ENCODE results near the gene PPP1R18.

PPP1R18 gene

DNA sequence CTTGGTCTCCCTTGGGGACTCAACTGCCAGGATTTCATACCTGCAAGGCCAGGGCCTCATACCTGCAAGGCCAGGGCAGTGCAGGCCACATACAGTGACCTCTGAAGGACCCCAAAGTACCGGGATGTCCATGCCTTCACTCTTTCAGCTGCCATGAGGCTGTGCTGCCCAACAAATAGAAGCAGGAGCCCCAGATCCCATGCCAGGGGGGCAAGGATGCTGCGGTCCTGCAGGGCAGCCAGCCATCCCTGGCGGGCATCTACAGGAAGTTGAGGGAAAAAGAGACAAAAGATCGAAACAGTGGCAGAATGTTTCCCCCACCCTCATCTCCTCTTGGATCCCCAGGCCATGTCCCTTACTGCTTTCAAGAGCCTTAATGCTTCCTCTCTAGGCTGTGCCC lies 3.5 kb upstream of the PPP1R18 start:
- peak overlapping the region; percentile 31 for H3K4me2 ChIP-seq (ENCODE audit: low read length, poor library complexity, severe bottlenecking)
- H4K8ac ChIP-seq (ENCODE audit: low read length): peak overlapping the region; percentile 1
- no peak overlapping the region for H2BK5ac ChIP-seq (ENCODE audit: low read depth, low read length, poor library complexity, severe bottlenecking)
- H3K9ac ChIP-seq (ENCODE audit: low read length): peak overlapping the region; percentile 95
- H3K27ac ChIP-seq (ENCODE audit: low read length, poor library complexity, severe bottlenecking): peak overlapping the region; percentile 91
- peaks cover 29% of the 10 kb centered on the region for H3K4me1 ChIP-seq (ENCODE audit: control insufficient read depth, insufficient read depth, low read depth, low read length)
- peaks cover 2% of the 10 kb centered on the region for H3K79me1 ChIP-seq (replicated peaks; ENCODE audit: low read length, poor library complexity, severe bottlenecking)
- peak overlapping the region; percentile 35 for H4K91ac ChIP-seq (ENCODE audit: low read length)
- 80% methylated on average over 4 of the region's 4 CpGs for WGBS
- H3K36me3 ChIP-seq (ENCODE audit: control insufficient read depth in 1 of 2, insufficient read depth in 2 of 2, low read depth in 1 of 2, low read length in 2 of 2): peaks cover 4 to 9% of the 10 kb centered on the region in 2 experiments
- H2AK5ac ChIP-seq (ENCODE audit: low read length, severe bottlenecking): peak overlapping the region; percentile 61
- peak overlapping the region in 1 of 2 experiments; percentile 20 for H3K23ac ChIP-seq (ENCODE audit: low read length in 2 of 2)
- H3K14ac ChIP-seq (ENCODE audit: low read length in 2 of 2): peak overlapping the region; percentile 44 to 63
- H3K9me3 ChIP-seq (ENCODE audit: control insufficient read depth, low read length): no peaks in the 10 kb centered on the region
- H3K27me3 ChIP-seq (ENCODE audit: control insufficient read depth in 1 of 2, insufficient read depth in 1 of 2, low read length in 2 of 2): no peaks in the 10 kb centered on the region
- H3K4ac ChIP-seq (ENCODE audit: low read depth in 1 of 2, low read length in 2 of 2): peak overlapping the region in 1 of 2 experiments; percentile 55
- peak overlapping the region; percentile 82 for H2BK15ac ChIP-seq (ENCODE audit: low read depth, poor library complexity, severe bottlenecking)
- H2BK12ac ChIP-seq (ENCODE audit: low read length in 2 of 2): peak overlapping the region in 1 of 2 experiments; percentile 14
- H2AFZ ChIP-seq (ENCODE audit: low read depth, low read length): no peak overlapping the region
- H2BK120ac ChIP-seq (ENCODE audit: low read depth, low read length): no peak overlapping the region
- peak overlapping the region in 1 of 2 experiments; percentile 93 for H3K4me3 ChIP-seq (ENCODE audit: insufficient read depth in 1 of 2, low read depth in 1 of 2, low read length in 2 of 2)
- peak overlapping the region in 1 of 2 experiments; percentile 2 for H3K18ac ChIP-seq (ENCODE audit: low read depth in 1 of 2, low read length in 2 of 2)
- no peak for DNase-seq

DNA sequence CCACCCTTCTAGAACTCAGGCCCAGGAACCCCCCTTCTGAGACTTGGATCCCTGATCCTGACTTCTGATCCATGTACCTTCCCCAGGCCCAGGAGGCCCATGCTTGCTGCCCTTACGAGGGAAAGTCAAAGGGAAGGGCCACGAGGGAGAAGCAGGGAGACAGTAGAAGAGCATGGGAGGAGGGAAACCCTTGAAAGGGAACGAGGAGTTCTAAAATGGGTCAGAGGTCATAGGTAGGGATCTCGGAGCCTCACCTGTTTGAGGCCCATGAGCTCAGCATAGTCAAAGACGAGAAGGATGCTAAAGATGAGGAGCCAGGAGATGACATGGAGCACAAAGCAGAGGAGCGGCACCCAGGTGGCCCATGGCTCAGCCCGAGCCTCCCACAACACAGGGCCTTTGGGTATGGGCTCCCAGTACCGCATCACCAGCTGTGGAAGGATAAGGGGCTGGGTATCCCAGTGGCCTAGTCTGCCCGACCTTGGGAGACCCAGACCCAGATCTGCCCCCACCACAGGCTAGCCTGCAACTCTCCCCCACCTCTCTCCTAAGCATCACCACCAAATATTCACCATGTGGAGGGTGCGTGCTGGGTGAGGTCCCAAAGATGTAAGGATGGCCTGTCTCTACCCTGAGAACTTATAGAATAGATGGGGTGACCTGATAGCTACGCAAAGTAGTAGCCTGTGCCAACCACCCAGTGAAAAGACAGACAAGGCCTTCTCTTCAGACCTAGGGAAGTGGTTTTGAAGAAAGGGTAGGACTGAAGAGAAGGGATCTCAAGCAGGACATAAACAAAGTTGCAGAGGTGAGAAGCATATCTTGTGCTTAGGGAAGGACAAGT lies 2.8 kb upstream of the PPP1R18 start:
- Histone ChIP-seq H2AFZ (ENCODE audit: low read depth, low read length) (no peak overlapping the region), H3K9me3 (ENCODE audit: control insufficient read depth, low read length) (no peaks in the 10 kb centered on the region)
- DNase-seq: no peak

GRCh38 chr6:30688569-30688968 lies 2.1 kb upstream of the PPP1R18 start:
- peaks cover 8 to 19% of the 10 kb centered on the region in 2 experiments for H3K36me3 ChIP-seq (ENCODE audit: control insufficient read depth in 1 of 2, insufficient read depth in 2 of 2, low read depth in 1 of 2, low read length in 2 of 2)
- H2BK12ac ChIP-seq (ENCODE audit: low read length in 2 of 2): peak overlapping the region in 1 of 2 experiments; percentile 75
- H2AFZ ChIP-seq (ENCODE audit: low read depth, low read length): no peak overlapping the region
- H2BK5ac ChIP-seq (ENCODE audit: low read depth, low read length, poor library complexity, severe bottlenecking): no peak overlapping the region
- peaks cover 2% of the 10 kb centered on the region for H3K79me1 ChIP-seq (replicated peaks; ENCODE audit: low read length, poor library complexity, severe bottlenecking)
- WGBS: 88% methylated on average over 6 of the region's 9 CpGs
- H3K9ac ChIP-seq (ENCODE audit: low read length): peak overlapping the region; percentile 95
- H4K91ac ChIP-seq (ENCODE audit: low read length): no peak overlapping the region
- peaks cover 27% of the 10 kb centered on the region for H3K4me1 ChIP-seq (ENCODE audit: control insufficient read depth, insufficient read depth, low read depth, low read length)
- peak overlapping the region; percentile 54 to 96 for H3K18ac ChIP-seq (ENCODE audit: low read depth in 1 of 2, low read length in 2 of 2)
- peak overlapping the region; percentile 4 for H2AK5ac ChIP-seq (ENCODE audit: low read length, severe bottlenecking)
- no peak overlapping the region for H3K23ac ChIP-seq (ENCODE audit: low read length in 2 of 2)
- peak overlapping the region; percentile 37 to 82 for H3K4ac ChIP-seq (ENCODE audit: low read depth in 1 of 2, low read length in 2 of 2)
- H3K9me3 ChIP-seq (ENCODE audit: control insufficient read depth, low read length): no peaks in the 10 kb centered on the region
- no peak overlapping the region for H4K8ac ChIP-seq (ENCODE audit: low read length)
- no peak for DNase-seq
- H3K27me3 ChIP-seq (ENCODE audit: control insufficient read depth in 1 of 2, insufficient read depth in 1 of 2, low read length in 2 of 2): no peaks in the 10 kb centered on the region
- peak overlapping the region in 1 of 2 experiments; percentile 93 for H3K4me3 ChIP-seq (ENCODE audit: insufficient read depth in 1 of 2, low read depth in 1 of 2, low read length in 2 of 2)
- peak overlapping the region; percentile 80 for H3K4me2 ChIP-seq (ENCODE audit: low read length, poor library complexity, severe bottlenecking)
- no peak overlapping the region for H3K27ac ChIP-seq (ENCODE audit: low read length, poor library complexity, severe bottlenecking)
- no peak overlapping the region for H2BK15ac ChIP-seq (ENCODE audit: low read depth, poor library complexity, severe bottlenecking)
- peak overlapping the region in 1 of 2 experiments; percentile 78 for H3K14ac ChIP-seq (ENCODE audit: low read length in 2 of 2)
- peak overlapping the region; percentile 24 for H2BK120ac ChIP-seq (ENCODE audit: low read depth, low read length)

More for the DNA sequence above, 2.8 kb upstream of the PPP1R18 start:
- 99% methylated on average over 9 of the region's 11 CpGs for WGBS
- H3K4ac ChIP-seq (ENCODE audit: low read depth in 1 of 2, low read length in 2 of 2): peak overlapping the region in 1 of 2 experiments; percentile 27
- H3K9ac ChIP-seq (ENCODE audit: low read length): peak overlapping the region; percentile 95
- peak overlapping the region; percentile 24 for H2BK120ac ChIP-seq (ENCODE audit: low read depth, low read length)
- no peak overlapping the region for H2BK5ac ChIP-seq (ENCODE audit: low read depth, low read length, poor library complexity, severe bottlenecking)
- peak overlapping the region in 1 of 2 experiments; percentile 35 for H3K18ac ChIP-seq (ENCODE audit: low read depth in 1 of 2, low read length in 2 of 2)
- H3K4me2 ChIP-seq (ENCODE audit: low read length, poor library complexity, severe bottlenecking): no peak overlapping the region
- H2AK5ac ChIP-seq (ENCODE audit: low read length, severe bottlenecking): peak overlapping the region; percentile 31
- peak overlapping the region in 1 of 2 experiments; percentile 25 for H3K23ac ChIP-seq (ENCODE audit: low read length in 2 of 2)
- H2BK15ac ChIP-seq (ENCODE audit: low read depth, poor library complexity, severe bottlenecking): no peak overlapping the region
- peaks cover 27% of the 10 kb centered on the region for H3K4me1 ChIP-seq (ENCODE audit: control insufficient read depth, insufficient read depth, low read depth, low read length)
- no peak overlapping the region for H3K14ac ChIP-seq (ENCODE audit: low read length in 2 of 2)
- peak overlapping the region in 1 of 2 experiments; percentile 93 for H3K4me3 ChIP-seq (ENCODE audit: insufficient read depth in 1 of 2, low read depth in 1 of 2, low read length in 2 of 2)
- H4K91ac ChIP-seq (ENCODE audit: low read length): no peak overlapping the region
- H3K36me3 ChIP-seq (ENCODE audit: control insufficient read depth in 1 of 2, insufficient read depth in 2 of 2, low read depth in 1 of 2, low read length in 2 of 2): peaks cover 7 to 13% of the 10 kb centered on the region in 2 experiments
- no peaks in the 10 kb centered on the region for H3K27me3 ChIP-seq (ENCODE audit: control insufficient read depth in 1 of 2, insufficient read depth in 1 of 2, low read length in 2 of 2)
- no peak overlapping the region for H3K27ac ChIP-seq (ENCODE audit: low read length, poor library complexity, severe bottlenecking)
- H4K8ac ChIP-seq (ENCODE audit: low read length): no peak overlapping the region
- H2BK12ac ChIP-seq (ENCODE audit: low read length in 2 of 2): peak overlapping the region in 1 of 2 experiments; percentile 73
- peaks cover 2% of the 10 kb centered on the region for H3K79me1 ChIP-seq (replicated peaks; ENCODE audit: low read length, poor library complexity, severe bottlenecking)
